ENCODE measurements around the gene PTDSS2. TPM values are rescaled to one million over a fixed set of nuclear protein-coding genes. Genes with fewer than 3 reads are reported as not detected.

The PTDSS2 gene
- total RNA-seq, 2 experiments from 2014 or later = 14.8 to 18.8 TPM

GRCh38 chr11:499201-500076, 49.4 kb downstream of the PTDSS2 start:
- intact Hi-C loops (cut with DNase I, micrococcal nuclease) = no loop called here
- ChIA-PET CTCF (interaction anchor here (0.7 to 1.0 kb wide), 2 partner anchors 43 to 277 kb away, joined by 3 read pairs; no protein-coding TSS in a partner anchor), POLR2A (no interaction called here)
- H3K4me3 Mint-ChIP-seq = no peak overlapping the region
- H3K27me3 Mint-ChIP-seq = no peaks in the 10 kb centered on the region
- DNase-seq (no peak), ATAC-seq (no peak)
- H3K4me1 Mint-ChIP-seq = peaks cover 8% of the 10 kb centered on the region
- no peak overlapping the region for H3K27ac Mint-ChIP-seq
- H3K9me3 Mint-ChIP-seq (ENCODE audit: low read depth) = no peaks in the 10 kb centered on the region
- peaks cover 40% of the 10 kb centered on the region for H3K36me3 Mint-ChIP-seq (ENCODE audit: low read depth)

DNA sequence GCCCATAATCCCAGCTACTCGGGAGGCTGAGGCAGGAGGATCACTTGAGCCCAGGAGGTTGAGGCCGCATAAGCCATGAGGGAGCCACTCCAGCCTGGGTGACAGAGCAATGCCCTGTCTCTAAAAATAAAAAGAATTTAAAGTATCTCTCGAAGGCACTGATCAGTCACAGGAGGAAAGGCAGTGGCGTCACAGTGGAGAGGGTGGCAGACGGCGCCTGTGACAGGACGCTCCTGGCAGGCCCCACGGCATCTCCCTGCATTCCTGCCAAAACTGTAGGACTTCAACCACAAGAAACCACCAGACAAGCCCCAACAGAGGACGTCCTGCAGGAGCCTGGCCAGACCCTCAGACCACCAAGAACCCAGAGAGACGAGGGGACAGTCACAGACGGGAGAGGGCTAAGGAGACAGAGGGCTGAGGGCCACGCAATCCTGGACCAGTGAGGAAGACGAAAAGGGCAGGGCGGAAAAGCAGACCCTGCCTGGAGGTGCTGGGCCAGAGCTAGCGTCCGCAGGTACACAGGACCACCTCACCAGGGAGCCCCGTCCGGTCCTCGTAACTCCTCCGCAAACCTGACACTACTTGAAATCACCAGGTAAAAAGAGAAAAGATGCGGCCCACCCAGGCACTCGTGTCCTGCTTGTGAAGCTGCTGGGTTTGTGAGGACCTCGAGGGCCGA, 51.1 kb downstream of the PTDSS2 start:
- H3K4me1 Mint-ChIP-seq = peaks cover 19% of the 10 kb centered on the region

GRCh38 chr11:501683-502287, 51.7 kb downstream of the PTDSS2 start:
- intact Hi-C loops (cut with DNase I, micrococcal nuclease) = no loop called here
- peaks cover 19% of the 10 kb centered on the region for H3K4me1 Mint-ChIP-seq
- H3K9me3 Mint-ChIP-seq (ENCODE audit: low read depth) = no peaks in the 10 kb centered on the region
- no peak for DNase-seq
- H3K4me3 Mint-ChIP-seq = no peak overlapping the region
- ChIA-PET POLR2A (interaction anchor here (0.6 kb wide), 2 partner anchors 152 to 253 kb away, joined by 3 read pairs; no protein-coding TSS in a partner anchor), CTCF (no interaction called here)
- peaks cover 41% of the 10 kb centered on the region for H3K36me3 Mint-ChIP-seq (ENCODE audit: low read depth)
- no peak overlapping the region for H3K27ac Mint-ChIP-seq
- no peak for ATAC-seq
- no peaks in the 10 kb centered on the region for H3K27me3 Mint-ChIP-seq

More for the DNA sequence above, 51.1 kb downstream of the PTDSS2 start:
- no peak overlapping the region for H3K4me3 Mint-ChIP-seq
- no peaks in the 10 kb centered on the region for H3K27me3 Mint-ChIP-seq
- DNase-seq (no peak), ATAC-seq (no peak)
- POLR2A ChIA-PET = interaction anchor here (0.6 kb wide), 1 partner anchor 153 kb away, joined by 3 read pairs; no protein-coding TSS in a partner anchor
- H3K36me3 Mint-ChIP-seq (ENCODE audit: low read depth) = peaks cover 42% of the 10 kb centered on the region
- H3K27ac Mint-ChIP-seq = no peak overlapping the region
- no peaks in the 10 kb centered on the region for H3K9me3 Mint-ChIP-seq (ENCODE audit: low read depth)
- intact Hi-C loops (cut with DNase I, micrococcal nuclease) = no loop called here
- CTCF ChIA-PET = no interaction called here

DNA sequence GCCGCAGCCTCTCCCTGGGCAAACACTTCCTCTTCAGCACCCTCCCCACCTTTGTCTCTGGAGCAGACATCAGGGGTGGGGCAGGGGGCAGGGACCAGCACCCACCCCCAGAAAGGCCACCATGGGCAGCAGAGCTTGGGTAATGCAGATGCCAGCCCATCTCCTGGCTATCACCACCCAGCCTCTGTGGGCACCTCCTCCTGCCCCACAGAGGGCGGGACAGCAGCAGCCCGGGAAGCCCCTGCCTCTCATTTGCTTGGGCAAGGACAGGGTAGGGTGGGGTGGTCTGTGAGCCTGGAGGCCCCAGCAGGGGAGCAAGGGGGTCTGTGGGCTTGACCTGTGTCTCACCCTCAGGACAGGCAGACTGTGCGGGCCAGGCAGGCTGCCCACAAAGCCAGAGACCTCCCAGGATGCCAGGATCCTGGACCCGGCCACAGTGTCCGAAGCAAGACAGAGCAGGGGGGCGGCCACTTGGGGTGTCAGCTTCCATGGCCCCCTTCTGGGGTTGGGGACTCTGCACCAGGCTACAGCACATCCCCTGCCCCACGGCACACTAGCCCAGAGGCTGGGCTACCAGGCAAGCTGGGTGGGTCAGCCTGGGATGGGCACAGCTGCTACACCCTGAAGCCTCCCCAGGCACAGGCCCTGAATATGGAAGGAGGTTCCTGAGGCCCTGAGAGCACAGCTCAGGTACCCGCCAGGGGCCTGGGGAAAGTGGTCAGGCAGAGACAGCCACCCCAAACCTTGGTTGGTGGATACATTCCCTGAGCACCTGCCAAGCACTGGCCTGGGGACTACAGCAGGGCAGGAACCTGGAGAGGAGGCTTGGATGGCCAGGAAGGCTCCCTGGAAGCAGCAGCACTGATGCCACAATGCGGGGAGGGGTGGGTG, 52.5 kb downstream of the PTDSS2 start:
- H3K9me3 Mint-ChIP-seq (ENCODE audit: low read depth) = no peaks in the 10 kb centered on the region
- H3K27me3 Mint-ChIP-seq = no peaks in the 10 kb centered on the region
- ATAC-seq = no peak
- peaks cover 34% of the 10 kb centered on the region for H3K36me3 Mint-ChIP-seq (ENCODE audit: low read depth)
- ChIA-PET POLR2A (interaction anchor here (0.6 kb wide), 1 partner anchor 254 kb away, joined by 3 read pairs; no protein-coding TSS in a partner anchor), CTCF (no interaction called here)
- H3K4me3 Mint-ChIP-seq = no peak overlapping the region
- peak overlapping the region; percentile 37 for H3K27ac Mint-ChIP-seq
- no peak for DNase-seq
- peaks cover 19% of the 10 kb centered on the region for H3K4me1 Mint-ChIP-seq
- intact Hi-C loops (cut with DNase I, micrococcal nuclease) = no loop called here

GRCh38 chr11:503179-503981, 53.3 kb downstream of the PTDSS2 start:
- peaks cover 22% of the 10 kb centered on the region for H3K4me1 Mint-ChIP-seq
- DNase-seq = peak; percentile 61
- intact Hi-C loops (cut with DNase I, micrococcal nuclease) = no loop called here
- POLR2A ChIA-PET = no interaction called here
- peak overlapping the region; percentile 93 for H3K4me3 Mint-ChIP-seq
- CTCF ChIA-PET = interaction anchor here (0.6 kb wide), 1 partner anchor 15 kb away, joined by 3 read pairs; no protein-coding TSS in a partner anchor
- no peaks in the 10 kb centered on the region for H3K9me3 Mint-ChIP-seq (ENCODE audit: low read depth)
- H3K36me3 Mint-ChIP-seq (ENCODE audit: low read depth) = peaks cover 25% of the 10 kb centered on the region
- H3K27ac Mint-ChIP-seq = no peak overlapping the region
- no peaks in the 10 kb centered on the region for H3K27me3 Mint-ChIP-seq
- no peak for ATAC-seq

- intact Hi-C loops (cut with DNase I, micrococcal nuclease) = no loop called here
- H3K9me3 Mint-ChIP-seq (ENCODE audit: low read depth) = no peaks in the 10 kb centered on the region
- peak overlapping the region; percentile 39 for H3K27ac Mint-ChIP-seq
- ChIA-PET CTCF (interaction anchor here (0.6 kb wide), 1 partner anchor 14 kb away, joined by 3 read pairs; no protein-coding TSS in a partner anchor), POLR2A (no interaction called here)
- no peaks in the 10 kb centered on the region for H3K27me3 Mint-ChIP-seq
- H3K4me1 Mint-ChIP-seq = peaks cover 22% of the 10 kb centered on the region
- ATAC-seq = no peak
- peak overlapping the region; percentile 93 for H3K4me3 Mint-ChIP-seq
- peak; percentile 50 for DNase-seq
- H3K36me3 Mint-ChIP-seq (ENCODE audit: low read depth) = peaks cover 26% of the 10 kb centered on the region
Measured at GRCh38 chr11:504053-504993, 54.2 kb downstream of the PTDSS2 start.

- Mint-ChIP-seq H3K36me3 (ENCODE audit: low read depth) (peaks cover 28% of the 10 kb centered on the region), H3K9me3 (ENCODE audit: low read depth) (no peaks in the 10 kb centered on the region), H3K4me1 (peaks cover 22% of the 10 kb centered on the region), H3K4me3 (peak overlapping the region; percentile 93), H3K27ac (peak overlapping the region; percentile 39), H3K27me3 (no peaks in the 10 kb centered on the region)
- ChIA-PET CTCF (interaction anchor here (0.7 kb wide), 1 partner anchor 49 kb away, joined by 3 read pairs; no protein-coding TSS in a partner anchor), POLR2A (no interaction called here)
- no peak for DNase-seq
- intact Hi-C loops (cut with DNase I, micrococcal nuclease) = no loop called here
- ATAC-seq = no peak
Measured at GRCh38 chr11:504994-505344, 54.9 kb downstream of the PTDSS2 start.

DNA sequence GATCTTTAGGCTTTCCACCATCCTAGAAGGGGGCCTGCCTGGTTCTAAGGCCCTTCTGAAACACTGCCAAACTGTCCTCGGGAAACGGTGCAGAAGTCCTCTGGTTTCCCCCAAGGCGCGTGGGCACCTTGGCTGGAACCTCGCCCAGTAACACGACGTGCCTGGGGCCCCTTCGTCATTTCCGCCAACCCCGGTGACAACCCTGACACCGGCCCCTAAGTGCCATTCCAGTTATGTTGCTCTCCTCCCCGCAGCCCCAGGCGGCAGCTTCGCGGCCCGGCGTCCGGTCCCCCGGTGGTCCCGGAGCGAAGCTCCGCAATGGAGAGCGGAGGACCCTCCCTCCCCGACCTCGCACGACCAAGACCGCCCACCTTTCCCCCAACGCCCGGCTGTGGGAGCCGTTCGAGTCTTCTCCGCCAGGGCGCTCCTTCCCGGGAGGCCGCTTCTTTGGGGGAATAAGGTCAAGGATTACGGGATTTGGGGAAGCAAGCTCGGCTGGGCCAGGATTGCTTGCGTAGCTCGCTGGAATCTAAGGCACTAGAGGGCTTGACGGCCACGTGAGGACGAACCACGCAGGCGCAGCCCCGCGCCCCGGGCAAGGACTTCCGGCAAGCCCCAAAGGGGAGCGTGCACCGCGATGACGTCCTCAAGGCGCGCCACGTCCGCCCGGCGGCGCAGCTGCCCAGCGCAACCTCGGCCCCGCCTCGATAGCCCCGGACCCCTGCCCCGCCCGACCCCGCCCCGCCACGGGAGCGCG, 56.3 kb downstream of the PTDSS2 start:
- ChIA-PET CTCF (interaction anchor here (0.6 to 1.7 kb wide), 5 partner anchors 12 to 220 kb away, joined by 3 to 9 read pairs (median 3); partner anchors contain the start of gene PHRF1), POLR2A (interaction anchor here (1.0 to 1.3 kb wide), 4 partner anchors 12 to 299 kb away, joined by 3 to 4 read pairs (median 4); partner anchors contain the start of genes BET1L, HRAS and RIC8A)
- Mint-ChIP-seq H3K4me3 (peak overlapping the region; percentile 93), H3K36me3 (ENCODE audit: low read depth) (peaks cover 26% of the 10 kb centered on the region), H3K27me3 (no peaks in the 10 kb centered on the region), H3K9me3 (ENCODE audit: low read depth) (no peaks in the 10 kb centered on the region), H3K4me1 (peaks cover 22% of the 10 kb centered on the region), H3K27ac (peak overlapping the region; percentile 99)
- intact Hi-C loops (cut with DNase I, micrococcal nuclease) = loop anchor here (1.0 to 2.0 kb wide), 15 partner anchors 29 to 314 kb away; partner anchors contain the start of genes BET1L (in 1 of the 2), DEAF1 (in 1 of the 2), GATD1 (in 1 of the 2) and HRAS (in 1 of the 2)
- peak; percentile 99 for DNase-seq
- peak; percentile 78 for ATAC-seq

All from activated CD4-positive, alpha-beta T cell treated with anti-CD3 and anti-CD28 coated beads for 36 hours (primary cell).